GM12874 (cell line): ENCODE data around the gene OPRL1.
A peak's percentile ranks its signal among the peaks of the same experiment; 100 is the strongest.

Experiments used
- CTCF ChIP-seq: IDR thresholded peaks from 2 replicates; pipeline ENCODE4 v1.5.1; 2011; ENCODE audit warnings: low read depth, mild to moderate bottlenecking, control low read depth, low read length, moderate library complexity; ENCODE audit not compliant: insufficient read depth

Gene OPRL1

GRCh38 chr20:64055396-64055892 is 24.4 kb upstream of the OPRL1 start:
- TF ChIP-seq CTCF, result no peak

DNA sequence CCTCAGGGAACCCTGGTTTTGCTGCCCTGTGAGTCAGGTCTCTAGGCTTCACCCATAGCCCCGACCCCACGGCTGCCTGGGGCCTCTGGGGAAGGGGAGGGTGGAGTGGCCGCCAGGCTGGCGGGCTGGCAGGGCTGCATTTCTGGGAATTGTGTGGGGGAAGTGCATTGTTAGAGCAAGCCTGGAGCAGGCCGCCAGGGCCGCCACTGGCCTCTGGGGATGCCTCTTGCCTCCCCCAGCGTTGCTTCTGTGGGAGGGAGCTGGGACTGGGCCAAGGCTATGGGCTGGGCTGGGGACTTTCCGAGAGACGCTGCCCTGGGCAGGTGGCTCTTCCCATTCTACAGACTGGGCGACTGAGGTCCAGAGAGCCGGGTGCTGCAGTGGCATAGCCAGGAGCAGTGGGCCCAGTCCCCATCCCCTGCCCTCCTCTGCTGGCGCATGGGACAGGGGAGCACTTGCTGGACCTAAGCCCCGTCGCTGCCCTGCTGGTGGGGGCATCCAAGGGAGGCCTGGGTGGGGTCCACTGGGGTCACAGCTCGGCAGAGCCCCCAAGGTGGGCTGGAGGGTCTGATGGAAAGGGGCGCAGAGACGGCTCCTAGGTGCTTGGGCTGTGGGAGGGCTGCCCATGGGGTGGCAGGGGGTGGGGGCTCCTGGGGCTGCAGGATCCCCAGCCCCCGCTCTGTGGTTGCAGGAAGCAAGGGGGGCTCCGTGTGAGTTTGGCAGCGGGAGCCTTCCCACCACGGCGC is 23.8 kb upstream of the OPRL1 start:
- no peak for TF ChIP-seq CTCF

- TF ChIP-seq CTCF, result no peak
Measured at GRCh38 chr20:64056639-64056888, 23.3 kb upstream of the OPRL1 start.

DNA sequence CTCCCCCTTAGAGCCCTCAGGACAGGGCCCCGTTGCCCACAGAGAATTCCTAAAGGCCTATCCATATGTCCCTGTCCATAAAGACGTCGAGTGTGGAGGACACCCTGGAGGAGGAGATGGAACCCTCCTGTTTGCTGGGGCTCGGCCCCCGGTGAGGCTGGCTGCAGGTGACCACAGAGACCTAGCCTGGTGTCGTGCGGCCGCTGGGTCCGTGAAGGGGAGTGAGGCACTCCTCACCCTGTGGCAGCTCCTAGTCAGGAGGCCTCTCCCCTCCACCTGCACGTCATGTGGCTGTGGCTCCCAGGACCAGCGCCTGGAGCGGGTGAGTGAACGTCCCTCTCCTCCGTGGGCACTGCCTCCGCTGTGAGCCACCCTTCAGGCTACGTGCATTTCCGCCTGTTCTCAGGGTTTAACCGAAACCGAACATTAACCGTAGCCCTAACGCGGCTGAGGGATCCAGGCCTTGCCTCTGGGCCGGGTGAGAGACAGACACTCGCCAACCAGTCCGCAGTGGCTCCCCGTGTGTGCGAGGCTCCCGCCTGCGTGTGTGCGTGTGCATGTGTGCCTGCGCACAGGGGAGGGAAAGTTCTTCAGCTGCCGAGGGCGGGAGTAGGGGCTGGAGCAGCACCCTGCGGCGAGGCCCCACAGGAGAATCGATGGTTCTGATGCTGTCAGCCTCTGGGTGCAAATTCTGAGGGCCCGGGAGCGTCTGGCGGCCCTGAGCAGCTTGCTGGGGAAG is 22.8 kb upstream of the OPRL1 start:
- no peak for TF ChIP-seq CTCF

- peak; percentile 97 for TF ChIP-seq CTCF
Measured at GRCh38 chr20:64057628-64058498, 22.0 kb upstream of the OPRL1 start.

- no peak for TF ChIP-seq CTCF
Measured at GRCh38 chr20:64058536-64058935, 21.3 kb upstream of the OPRL1 start.

DNA sequence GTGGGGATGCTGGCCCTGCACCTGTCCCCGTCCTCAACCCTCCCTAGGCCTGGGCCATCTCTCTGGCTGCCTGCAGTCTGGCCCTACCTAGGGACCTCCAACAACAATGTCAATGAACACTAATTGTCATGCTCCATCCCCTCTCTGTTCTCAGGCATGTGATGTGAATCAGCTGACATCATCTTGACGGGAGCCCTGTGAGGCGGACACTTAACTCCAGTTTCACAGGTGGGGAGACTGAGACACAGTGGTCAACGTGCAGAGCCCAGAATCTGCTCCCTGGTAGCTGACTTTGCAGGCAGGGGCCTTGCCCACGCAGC is 17.6 kb upstream of the OPRL1 start:
- TF ChIP-seq CTCF, result no peak
